SKM-1 (cell line): ENCODE data around the gene COG2.
"Not testable (repeated sequence)": the region's sequence is repeated elsewhere in the genome, so short reads cannot be mapped to it uniquely, and the experiment has no call there.

Source experiments
- DNase-seq: peaks from one replicate; lab custom pipeline; 2025; ENCODE audit not compliant: unreplicated experiment; lab: John Stamatoyannopoulos, UW

COG2 gene

GRCh38 chr1:230674581-230674980 lies 32.3 kb downstream of the COG2 start:
- no peak for DNase-seq

- no peak for DNase-seq
These were observed 34.9 kb downstream of the COG2 start for GRCh38 chr1:230677200-230677599.

- no peak for DNase-seq
These were observed 36.9 kb downstream of the COG2 start for GRCh38 chr1:230679192-230679591.

- no peak for DNase-seq
These were observed 37.5 kb downstream of the COG2 start for GRCh38 chr1:230679825-230680224.

- DNase-seq: no peak
These were observed 38.2 kb downstream of the COG2 start for GRCh38 chr1:230680300-230681025.

GRCh38 chr1:230681599-230681998 lies 39.3 kb downstream of the COG2 start:
- no peak for DNase-seq

- no peak for DNase-seq
These were observed 40.0 kb downstream of the COG2 start for GRCh38 chr1:230682274-230682673.

GRCh38 chr1:230682882-230683610 lies 40.8 kb downstream of the COG2 start:
- no peak for DNase-seq

GRCh38 chr1:230684146-230684545 lies 41.9 kb downstream of the COG2 start:
- no peak for DNase-seq

- DNase-seq: no peak
These were observed 42.7 kb downstream of the COG2 start for GRCh38 chr1:230684998-230685397.

GRCh38 chr1:230686747-230687146 lies 44.5 kb downstream of the COG2 start:
- DNase-seq: no peak

GRCh38 chr1:230690101-230690500 lies 47.8 kb downstream of the COG2 start:
- DNase-seq: no peak

- no peak for DNase-seq
These were observed 49.3 kb downstream of the COG2 start for GRCh38 chr1:230691615-230692014.

- no peak for DNase-seq
These were observed 50.9 kb downstream of the COG2 start for GRCh38 chr1:230693221-230693620.

GRCh38 chr1:230693777-230694176 lies 51.5 kb downstream of the COG2 start:
- DNase-seq: no peak

- DNase-seq: no peak
These were observed 52.2 kb downstream of the COG2 start for GRCh38 chr1:230694464-230694863.

GRCh38 chr1:230694991-230695390 lies 52.7 kb downstream of the COG2 start:
- DNase-seq: no peak

GRCh38 chr1:230696218-230696617 lies 53.9 kb downstream of the COG2 start:
- no peak for DNase-seq

- no peak for DNase-seq
These were observed 54.6 kb downstream of the COG2 start for GRCh38 chr1:230696722-230697437.

- DNase-seq: no peak
These were observed 55.8 kb downstream of the COG2 start for GRCh38 chr1:230698130-230698529.

- DNase-seq: not testable (repeated sequence)
These were observed 56.7 kb downstream of the COG2 start for GRCh38 chr1:230698964-230699363.

GRCh38 chr1:230699716-230700115 lies 57.4 kb downstream of the COG2 start:
- DNase-seq: no peak
